WTC11 (cell line): ENCODE data around the gene SPR. TPM values are rescaled to one million over a fixed set of nuclear protein-coding genes. Genes with fewer than 3 reads are reported as not detected.
A peak's percentile ranks its signal among the peaks of the same experiment; 100 is the strongest.

ENCODE experiments used
- ATAC-seq: fragments of 200-7000 bp; cut with Tn5 transposase; 2 replicates; pipeline ENCODE4 v1.10.0; 2021; ENCODE audit warnings: mild to moderate bottlenecking, moderate library complexity
- CTCF ChIA-PET: fragments of 300-600 bp; sonication (Branson Sonifier 250); formaldehyde crosslinking; loops from one replicate; lab custom pipeline; 2021; ENCODE audit warnings: antibody characterized with exemption; lab: Charles Lee
- POLR2A ChIA-PET: fragments of 350-600 bp; sonication (Branson Sonifier 250); formaldehyde crosslinking; loops from one replicate; lab custom pipeline; 2021; ENCODE audit warnings: antibody characterized with exemption; lab: Charles Lee
- DNase-seq: peaks from one replicate; pipeline ENCODE4 v3.0.0; 2021; ENCODE audit warnings: low spot score
- H3K27ac Mint-ChIP-seq: 2 replicates; pipeline ENCODE4 v1.8.0; 2021; ENCODE audit warnings: mixed read lengths
- H3K27me3 Mint-ChIP-seq: 2 replicates; pipeline ENCODE4 v1.8.0; 2021; ENCODE audit warnings: low read depth, mild to moderate bottlenecking, moderate library complexity, mixed read lengths
- H3K36me3 Mint-ChIP-seq: 2 replicates; pipeline ENCODE4 v1.8.0; 2021; ENCODE audit warnings: mixed read lengths
- H3K4me1 Mint-ChIP-seq: 2 replicates; pipeline ENCODE4 v1.8.0; 2022; ENCODE audit warnings: mixed read lengths
- H3K4me3 Mint-ChIP-seq: 2 replicates; pipeline ENCODE4 v1.8.0; 2021; ENCODE audit warnings: mild to moderate bottlenecking, moderate library complexity, mixed read lengths
- H3K9me3 Mint-ChIP-seq: 2 replicates; pipeline ENCODE4 v1.8.0; 2021; ENCODE audit warnings: mixed read lengths
- ARID4B ChIP-seq: sonication (generic); formaldehyde crosslinking; IDR thresholded peaks from 2 replicates; pipeline ENCODE4 v1.8.0; 2023; ENCODE audit warnings: missing genetic modification reagents, mild to moderate bottlenecking, borderline replicate concordance
- CBFB ChIP-seq: sonication (generic); formaldehyde crosslinking; IDR thresholded peaks from 2 replicates; pipeline ENCODE4 v1.8.1; 2022; ENCODE audit warnings: mild to moderate bottlenecking, low read depth, missing genetic modification reagents
- CTCF ChIP-seq: fragments of 200-600 bp; IDR thresholded peaks from 2 replicates; pipeline ENCODE4 v1.8.0; 2022; ENCODE audit warnings: antibody characterized with exemption
- E2F1 ChIP-seq: sonication (generic); formaldehyde crosslinking; IDR thresholded peaks from 2 replicates; pipeline ENCODE4 v1.8.0; 2022; ENCODE audit warnings: mild to moderate bottlenecking, missing genetic modification reagents
- FOXJ3 ChIP-seq: sonication (generic); formaldehyde crosslinking; IDR thresholded peaks from 2 replicates; pipeline ENCODE4 v1.9.0; 2021; ENCODE audit warnings: missing genetic modification reagents, mild to moderate bottlenecking, borderline replicate concordance
- GRHL2 ChIP-seq: fragments of 250-450 bp; sonication (Bioruptor Pico); IDR thresholded peaks from 2 replicates; pipeline ENCODE4 v1.8.0; 2022; ENCODE audit warnings: mild to moderate bottlenecking, moderate library complexity; ENCODE audit not compliant: insufficient replicate concordance, severe bottlenecking
- MLX ChIP-seq: sonication (generic); formaldehyde crosslinking; IDR thresholded peaks from 2 replicates; pipeline ENCODE4 v1.8.1; 2023; ENCODE audit warnings: mild to moderate bottlenecking, missing genetic modification reagents, moderate library complexity
- PRRX2 ChIP-seq: fragments of 250-450 bp; sonication (Bioruptor Pico); IDR thresholded peaks from 2 replicates; pipeline ENCODE4 v1.8.0; 2021; ENCODE audit warnings: mild to moderate bottlenecking
- SP1 ChIP-seq: sonication (generic); formaldehyde crosslinking; conservative IDR thresholded peaks from 2 replicates; pipeline ENCODE4 v1.8.1; 2022; ENCODE audit warnings: missing genetic modification reagents
- USF1 ChIP-seq: sonication (generic); formaldehyde crosslinking; IDR thresholded peaks from 2 replicates; pipeline ENCODE4 v1.8.0; 2022; ENCODE audit warnings: mild to moderate bottlenecking, missing genetic modification reagents
- total RNA-seq: library from RNA; stranded (reverse); gene quantifications from 3 replicates; pipeline ENCODE4 v1.2.3, GENCODE V29; 2021

SPR gene
- total RNA-seq, 1 experiment from 2014 or later, result 9.4 TPM

GRCh38 chr2:72940361-72940760 lies 53.2 kb downstream of the SPR start (continued):
- no peak for TF ChIP-seq ARID4B
- no peak for TF ChIP-seq USF1 (CRISPR knock-in tag)
- no peak for TF ChIP-seq CBFB (CRISPR knock-in tag)
- TF ChIP-seq CTCF, result no peak
- TF ChIP-seq MLX (CRISPR knock-in tag), result no peak
- TF ChIP-seq GRHL2 (CRISPR knock-in tag), result no peak
- TF ChIP-seq PRRX2 (CRISPR knock-in tag), result no peak
- no peak for TF ChIP-seq E2F1 (CRISPR knock-in tag)
- TF ChIP-seq, all 79 proteins: peak for 0

- H3K27ac Mint-ChIP-seq, result peak overlapping the region; percentile 63
- H3K4me1 Mint-ChIP-seq, result peaks cover 48% of the 10 kb centered on the region
- ATAC-seq (peak; percentile 46), DNase-seq (peak; percentile 30)
- H3K27me3 Mint-ChIP-seq, result peaks cover 25% of the 10 kb centered on the region
- ChIA-PET CTCF (interaction anchor here (0.5 to 14.9 kb wide), 9 partner anchors 10 to 236 kb away, joined by 3 to 218 read pairs (median 6); partner anchors contain the start of gene SPR), POLR2A (interaction anchor here (0.9 to 1.7 kb wide), 3 partner anchors 11 to 23 kb away, joined by 4 to 7 read pairs (median 7); no protein-coding TSS in a partner anchor)
- TF ChIP-seq FOXJ3 (CRISPR knock-in tag), result no peak
- TF ChIP-seq SP1 (CRISPR knock-in tag), result peak; percentile 50; the same call in 1 of the 2 replicates
- peaks cover 10% of the 10 kb centered on the region for H3K36me3 Mint-ChIP-seq
- H3K9me3 Mint-ChIP-seq, result no peaks in the 10 kb centered on the region
- no peak overlapping the region for H3K4me3 Mint-ChIP-seq
Observed at GRCh38 chr2:72940786-72941185, 53.6 kb downstream of the SPR start.

Other genes starting within 250 kb of the SPR start
- gene EXOC6B, start 61.4 kb upstream of the SPR start, total RNA-seq, result 33.7 to 38.1 TPM (median 37.7 TPM) in 3 replicates
- 3.6 to 4.4 TPM (median 3.8 TPM) in 3 replicates for gene EMX1, start 30.1 kb downstream of the SPR start, total RNA-seq
- gene SFXN5, start 184.3 kb downstream of the SPR start, total RNA-seq, result 23.1 to 25.9 TPM (median 23.6 TPM) in 3 replicates
- 14.0 to 16.0 TPM (median 14.3 TPM) in 3 replicates for gene RAB11FIP5, start 225.5 kb downstream of the SPR start, total RNA-seq